SW480 (cell line): ENCODE data around the gene HHIPL1.
"Not testable (repeated sequence)": the region's sequence is repeated elsewhere in the genome, so short reads cannot be mapped to it uniquely, and the experiment has no call there.

Experiments
- DNase-seq: peaks from one replicate; pipeline ENCODE4 v3.0.0-alpha.2; 2016; ENCODE audit warnings: low spot score

Gene HHIPL1

GRCh38 chr14:99660006-99660566, 15.2 kb downstream of the HHIPL1 start:
- no peak for DNase-seq

- no peak for DNase-seq
These were observed 15.9 kb downstream of the HHIPL1 start for GRCh38 chr14:99660794-99661193.

GRCh38 chr14:99661206-99661605, 16.3 kb downstream of the HHIPL1 start:
- not testable (repeated sequence) for DNase-seq

- no peak for DNase-seq
These were observed 17.9 kb downstream of the HHIPL1 start for GRCh38 chr14:99662846-99663245.

- DNase-seq = no peak
These were observed 18.6 kb downstream of the HHIPL1 start for GRCh38 chr14:99663386-99664057.

GRCh38 chr14:99664058-99664936, 19.4 kb downstream of the HHIPL1 start:
- DNase-seq = no peak

- DNase-seq = no peak
These were observed 20.0 kb downstream of the HHIPL1 start for GRCh38 chr14:99664937-99665273.

GRCh38 chr14:99666533-99666932, 21.6 kb downstream of the HHIPL1 start:
- no peak for DNase-seq

GRCh38 chr14:99667045-99667444, 22.1 kb downstream of the HHIPL1 start:
- no peak for DNase-seq

GRCh38 chr14:99667821-99668220, 22.9 kb downstream of the HHIPL1 start:
- DNase-seq = no peak

- no peak for DNase-seq
These were observed 23.7 kb downstream of the HHIPL1 start for GRCh38 chr14:99668307-99669295.

- no peak for DNase-seq
These were observed 25.7 kb downstream of the HHIPL1 start for GRCh38 chr14:99670361-99671234.

GRCh38 chr14:99671235-99672224, 26.6 kb downstream of the HHIPL1 start:
- DNase-seq = no peak

GRCh38 chr14:99672506-99673304, 27.8 kb downstream of the HHIPL1 start:
- peak; percentile 30 for DNase-seq

- no peak for DNase-seq
These were observed 28.6 kb downstream of the HHIPL1 start for GRCh38 chr14:99673305-99674063.

- DNase-seq = no peak
These were observed 29.2 kb downstream of the HHIPL1 start for GRCh38 chr14:99674064-99674650.

- no peak for DNase-seq
These were observed 29.9 kb downstream of the HHIPL1 start for GRCh38 chr14:99674776-99675381.
